Rectal smooth muscle tissue (tissue), 1 donor: ENCODE data around the gene RAB14.

ENCODE experiments used
- H3K27ac ChIP-seq: one replicate; pipeline ENCODE4 v1.7.0; 2013; ENCODE audit warnings: low read depth, low read length, inconsistent platforms
- H3K27me3 ChIP-seq: one replicate; pipeline ENCODE4 v1.7.0; 2013; ENCODE audit warnings: low read length; ENCODE audit not compliant: control insufficient read depth, insufficient read depth
- H3K36me3 ChIP-seq: one replicate; pipeline ENCODE4 v1.7.0; 2013; ENCODE audit warnings: low read length; ENCODE audit not compliant: control insufficient read depth, insufficient read depth
- H3K4me1 ChIP-seq: one replicate; pipeline ENCODE4 v1.7.0; 2013; ENCODE audit warnings: low read length; ENCODE audit not compliant: control insufficient read depth, insufficient read depth
- H3K4me3 ChIP-seq: one replicate; pipeline ENCODE4 v1.7.0; 2013; ENCODE audit warnings: low read length
- H3K9ac ChIP-seq: one replicate; pipeline ENCODE4 v1.7.0; 2013; ENCODE audit warnings: low read length

The RAB14 gene

GRCh38 chr9:121233906-121234831 is 32.5 kb upstream of the RAB14 start:
- no peak overlapping the region for H3K4me3 ChIP-seq
- H3K27me3 ChIP-seq = no peaks in the 10 kb centered on the region
- H3K36me3 ChIP-seq = no peaks in the 10 kb centered on the region

GRCh38 chr9:121232251-121232650 is 30.6 kb upstream of the RAB14 start:
- H3K4me3 ChIP-seq = no peak overlapping the region

More at GRCh38 chr9:121233906-121234831, 32.5 kb upstream of the RAB14 start:
- Histone ChIP-seq H3K4me1 (no peaks in the 10 kb centered on the region), H3K9ac (no peak overlapping the region), H3K27ac (no peak overlapping the region)

GRCh38 chr9:121230256-121230655 is 28.6 kb upstream of the RAB14 start:
- H3K27ac ChIP-seq = no peak overlapping the region
- no peaks in the 10 kb centered on the region for H3K36me3 ChIP-seq
- H3K27me3 ChIP-seq = no peaks in the 10 kb centered on the region
- no peak overlapping the region for H3K4me3 ChIP-seq
- no peak overlapping the region for H3K9ac ChIP-seq
- no peaks in the 10 kb centered on the region for H3K4me1 ChIP-seq

More at GRCh38 chr9:121232251-121232650, 30.6 kb upstream of the RAB14 start:
- H3K27ac ChIP-seq = no peak overlapping the region
- H3K9ac ChIP-seq = no peak overlapping the region
- H3K36me3 ChIP-seq = no peaks in the 10 kb centered on the region
- no peaks in the 10 kb centered on the region for H3K4me1 ChIP-seq
- H3K27me3 ChIP-seq = no peaks in the 10 kb centered on the region

- Histone ChIP-seq H3K4me1 (no peaks in the 10 kb centered on the region), H3K27me3 (no peaks in the 10 kb centered on the region), H3K9ac (no peak overlapping the region), H3K27ac (no peak overlapping the region), H3K4me3 (no peak overlapping the region), H3K36me3 (no peaks in the 10 kb centered on the region)
These were observed 26.2 kb upstream of the RAB14 start for GRCh38 chr9:121227862-121228261.

GRCh38 chr9:121226175-121226574 is 24.5 kb upstream of the RAB14 start:
- H3K9ac ChIP-seq = no peak overlapping the region
- no peak overlapping the region for H3K4me3 ChIP-seq
- H3K36me3 ChIP-seq = no peaks in the 10 kb centered on the region
- no peak overlapping the region for H3K27ac ChIP-seq
- H3K27me3 ChIP-seq = no peaks in the 10 kb centered on the region
- no peaks in the 10 kb centered on the region for H3K4me1 ChIP-seq

GRCh38 chr9:121225240-121225639 is 23.6 kb upstream of the RAB14 start:
- no peaks in the 10 kb centered on the region for H3K36me3 ChIP-seq
- H3K4me3 ChIP-seq = no peak overlapping the region
- H3K4me1 ChIP-seq = no peaks in the 10 kb centered on the region
- H3K27ac ChIP-seq = no peak overlapping the region
- no peaks in the 10 kb centered on the region for H3K27me3 ChIP-seq
- no peak overlapping the region for H3K9ac ChIP-seq

GRCh38 chr9:121222524-121223171 is 21.0 kb upstream of the RAB14 start:
- H3K9ac ChIP-seq = no peak overlapping the region
- no peak overlapping the region for H3K27ac ChIP-seq
- no peaks in the 10 kb centered on the region for H3K4me1 ChIP-seq
- no peaks in the 10 kb centered on the region for H3K27me3 ChIP-seq
- H3K4me3 ChIP-seq = no peak overlapping the region
- H3K36me3 ChIP-seq = no peaks in the 10 kb centered on the region

- Histone ChIP-seq H3K9ac (no peak overlapping the region), H3K27me3 (no peaks in the 10 kb centered on the region), H3K27ac (no peak overlapping the region), H3K36me3 (no peaks in the 10 kb centered on the region), H3K4me3 (no peak overlapping the region), H3K4me1 (no peaks in the 10 kb centered on the region)
These were observed 20.0 kb upstream of the RAB14 start for GRCh38 chr9:121221664-121222055.

GRCh38 chr9:121220996-121221663 is 19.5 kb upstream of the RAB14 start:
- Histone ChIP-seq H3K4me3 (no peak overlapping the region), H3K27me3 (no peaks in the 10 kb centered on the region), H3K27ac (no peak overlapping the region), H3K9ac (no peak overlapping the region), H3K4me1 (no peaks in the 10 kb centered on the region), H3K36me3 (no peaks in the 10 kb centered on the region)

- no peak overlapping the region for H3K27ac ChIP-seq
- no peaks in the 10 kb centered on the region for H3K36me3 ChIP-seq
- H3K27me3 ChIP-seq = no peaks in the 10 kb centered on the region
- H3K9ac ChIP-seq = no peak overlapping the region
- H3K4me1 ChIP-seq = no peaks in the 10 kb centered on the region
- H3K4me3 ChIP-seq = no peak overlapping the region
These were observed 17.9 kb upstream of the RAB14 start for GRCh38 chr9:121219530-121219929.

GRCh38 chr9:121218357-121219027 is 16.8 kb upstream of the RAB14 start:
- Histone ChIP-seq H3K4me1 (no peaks in the 10 kb centered on the region), H3K4me3 (no peak overlapping the region), H3K27ac (no peak overlapping the region), H3K9ac (no peak overlapping the region), H3K36me3 (no peaks in the 10 kb centered on the region), H3K27me3 (no peaks in the 10 kb centered on the region)
